SJSA1 (cell line): ENCODE results near the gene GGNBP2. TPM values are rescaled to one million over a fixed set of nuclear protein-coding genes. Genes with fewer than 3 reads are reported as not detected.

Experiments
- DNase-seq, 2 experiments: peaks; one replicate each; pipeline ENCODE4 v3.0.0-alpha.2; 2015 to 2020; ENCODE audit warnings: low spot score in 2 of 2, low read depth in 1 of 2
- H3K27ac ChIP-seq: fragments of 250-450 bp; sonication (Bioruptor Pico); 2 replicates; pipeline ENCODE4 v1.5.1; 2020; ENCODE audit warnings: mild to moderate bottlenecking, moderate library complexity
- H3K27me3 ChIP-seq: fragments of 250-450 bp; sonication (Bioruptor Pico); replicated peaks from 2 replicates; pipeline ENCODE4 v1.5.1; 2020; ENCODE audit warnings: mild to moderate bottlenecking, moderate library complexity
- H3K36me3 ChIP-seq: fragments of 250-450 bp; sonication (Bioruptor Pico); 2 replicates; pipeline ENCODE4 v1.5.1; 2020; ENCODE audit warnings: mild to moderate bottlenecking
- H3K4me1 ChIP-seq: fragments of 250-450 bp; sonication (Bioruptor Pico); replicated peaks from 2 replicates; pipeline ENCODE4 v1.6.1; 2021; ENCODE audit warnings: mild to moderate bottlenecking
- H3K4me3 ChIP-seq: fragments of 250-450 bp; sonication (Bioruptor Pico); 2 replicates; pipeline ENCODE4 v1.5.1; 2020; ENCODE audit warnings: mild to moderate bottlenecking
- H3K9me3 ChIP-seq: fragments of 250-450 bp; sonication (Bioruptor Pico); replicated peaks from 2 replicates; pipeline ENCODE4 v1.5.1; 2020; ENCODE audit warnings: mild to moderate bottlenecking
- total RNA-seq: library from RNA; depleted of rRNA; stranded (reverse); fragments of >200 nt; shearing (Covaris generic); gene quantifications from 2 replicates; pipeline ENCODE4 v1.2.3, GENCODE V29; 2014; rRNA removed

The GGNBP2 gene
- total RNA-seq, 1 experiment from 2014 or later, result 54.0 TPM

DNA sequence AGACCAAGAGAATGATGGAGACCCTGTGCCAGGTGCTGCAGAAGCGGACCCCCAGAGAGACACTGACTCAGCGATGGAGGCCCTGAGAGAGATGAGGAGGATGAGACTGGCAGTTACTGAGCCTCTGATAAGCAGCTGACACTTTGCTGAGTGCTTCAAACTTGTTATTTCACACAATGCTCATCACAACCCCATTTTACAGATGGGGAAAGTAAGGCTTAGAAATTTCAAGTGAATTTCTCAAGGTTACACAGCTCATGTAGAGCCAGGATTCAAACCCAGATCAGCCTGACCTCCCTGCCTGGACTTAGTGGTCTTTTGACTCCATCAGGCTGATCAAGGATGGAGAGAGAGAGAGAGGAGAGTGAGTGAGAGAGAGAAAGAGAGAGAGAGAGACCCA lies 83.9 kb downstream of the GGNBP2 start:
- Histone ChIP-seq H3K4me1 (no peaks in the 10 kb centered on the region), H3K4me3 (no peak overlapping the region), H3K36me3 (no peaks in the 10 kb centered on the region), H3K9me3 (no peaks in the 10 kb centered on the region), H3K27me3 (no peaks in the 10 kb centered on the region), H3K27ac (no peak overlapping the region)
- DNase-seq, result no peak

DNA sequence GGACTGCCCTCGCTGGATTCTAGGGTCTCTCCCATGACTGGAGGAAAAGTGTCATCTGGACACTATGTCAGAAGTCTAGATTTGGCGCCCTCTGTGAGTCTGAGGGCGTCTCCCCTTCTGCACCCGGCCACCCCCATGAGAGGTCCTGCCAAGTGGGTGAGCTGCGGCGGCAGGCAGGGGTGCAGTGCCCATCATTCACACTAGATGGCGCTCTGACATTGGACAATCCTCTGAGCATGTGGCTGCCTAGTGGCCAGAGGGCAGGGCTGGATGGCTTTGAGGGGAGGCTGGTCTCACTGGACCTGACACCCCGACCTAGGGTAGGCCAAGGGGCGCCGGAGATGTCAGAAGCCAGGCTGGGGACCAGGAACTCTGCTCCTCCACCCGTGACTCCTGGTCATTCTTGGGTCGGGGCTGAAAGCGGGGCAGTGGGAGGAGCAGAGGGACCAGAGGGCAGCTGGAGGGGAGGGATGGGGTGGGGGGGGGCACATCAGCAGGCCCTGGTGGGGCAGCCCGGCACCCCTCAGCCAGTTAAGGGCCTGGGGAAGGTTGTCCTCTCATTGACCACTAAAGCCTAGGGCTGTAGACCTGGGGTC lies 84.6 kb downstream of the GGNBP2 start:
- no peaks in the 10 kb centered on the region for H3K9me3 ChIP-seq
- H3K4me1 ChIP-seq, result no peaks in the 10 kb centered on the region
- no peak overlapping the region for H3K4me3 ChIP-seq
- no peaks in the 10 kb centered on the region for H3K36me3 ChIP-seq
- DNase-seq, result peak; percentile 58 to 71
- H3K27me3 ChIP-seq, result 0 out of 2 replicates have a peak, but pooled peaks cover 3% of the 10 kb centered on the region
- no peak overlapping the region for H3K27ac ChIP-seq

DNA sequence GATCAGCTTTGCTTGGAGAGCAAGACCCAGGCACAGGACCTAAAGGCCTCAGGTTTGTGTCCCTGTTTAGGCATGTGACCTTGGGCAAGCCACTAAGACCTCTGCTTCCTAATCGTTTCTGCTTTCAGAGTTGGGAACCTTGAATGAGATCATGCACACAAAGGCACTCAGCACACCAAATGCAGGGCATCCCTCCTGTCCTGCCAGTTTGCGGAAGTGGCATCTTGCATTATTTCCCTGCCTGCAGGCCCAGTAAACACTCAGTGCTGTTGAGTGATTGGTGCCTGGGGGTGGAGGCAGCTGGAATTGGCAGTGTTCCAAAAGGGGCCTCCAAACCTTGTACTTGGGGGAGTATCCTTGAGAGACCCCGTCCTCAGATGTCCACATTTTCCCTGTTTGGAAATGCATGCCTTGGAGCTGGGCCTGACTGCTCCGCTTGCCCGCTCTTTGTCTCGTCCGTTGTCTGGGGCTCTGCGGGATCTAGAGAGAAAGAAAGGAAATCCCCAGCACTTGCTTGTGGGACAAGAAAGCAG lies 85.3 kb downstream of the GGNBP2 start:
- H3K27me3 ChIP-seq, result peaks cover 8% of the 10 kb centered on the region; the same call in 1 of the 2 replicates
- H3K9me3 ChIP-seq, result no peaks in the 10 kb centered on the region
- DNase-seq, result no peak
- H3K4me3 ChIP-seq, result no peak overlapping the region
- H3K27ac ChIP-seq, result no peak overlapping the region
- no peaks in the 10 kb centered on the region for H3K4me1 ChIP-seq
- no peaks in the 10 kb centered on the region for H3K36me3 ChIP-seq

DNA sequence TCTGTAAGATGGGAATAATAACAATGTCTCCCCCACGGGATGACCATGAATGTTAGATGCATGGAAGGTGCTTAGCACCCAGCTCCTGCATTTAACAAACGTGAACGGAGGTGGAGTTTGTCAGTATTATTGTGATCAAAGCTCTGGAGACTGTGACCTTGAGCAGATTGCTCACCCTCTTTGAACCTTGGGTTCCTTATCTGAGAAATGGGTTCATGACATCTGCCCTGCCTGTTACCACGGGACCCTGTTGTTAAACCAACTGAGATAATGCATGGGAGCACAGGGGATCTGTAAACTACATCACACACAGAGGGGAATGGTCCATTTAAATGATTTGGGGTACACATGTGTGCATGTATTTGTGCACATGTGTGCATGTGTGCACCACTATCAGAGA lies 86.3 kb downstream of the GGNBP2 start:
- Histone ChIP-seq H3K27ac (no peak overlapping the region), H3K9me3 (no peaks in the 10 kb centered on the region), H3K4me1 (no peaks in the 10 kb centered on the region), H3K27me3 (peaks cover 10% of the 10 kb centered on the region; the same call in 1 of the 2 replicates), H3K4me3 (no peak overlapping the region), H3K36me3 (no peaks in the 10 kb centered on the region)
- DNase-seq, result no peak

- Histone ChIP-seq H3K27me3 (peaks cover 23% of the 10 kb centered on the region), H3K4me1 (no peaks in the 10 kb centered on the region), H3K9me3 (no peaks in the 10 kb centered on the region), H3K4me3 (no peak overlapping the region), H3K27ac (no peak overlapping the region), H3K36me3 (no peaks in the 10 kb centered on the region)
- no peak for DNase-seq
Observed at GRCh38 chr17:36632916-36633771, 88.4 kb downstream of the GGNBP2 start.

Other genes with a start within 250 kb of the GGNBP2 start
- not detected in 2 replicates for gene TBC1D3G, start 221.0 kb upstream of the GGNBP2 start, total RNA-seq
- not detected in 2 replicates for gene TBC1D3H, start 156.5 kb upstream of the GGNBP2 start, total RNA-seq
- gene ZNHIT3, start 58.2 kb upstream of the GGNBP2 start, total RNA-seq, result 34.5 and 41.7 TPM in 2 replicates
- gene MYO19, start 10.1 kb upstream of the GGNBP2 start, total RNA-seq, result 56.0 and 57.9 TPM in 2 replicates
- gene PIGW, start 9.9 kb upstream of the GGNBP2 start, total RNA-seq, result 3.4 and 9.7 TPM in 2 replicates
- 6.5 and 8.0 TPM in 2 replicates for gene DHRS11, start 47.0 kb downstream of the GGNBP2 start, total RNA-seq
- 8.5 and 12.8 TPM in 2 replicates for gene MRM1, start 56.7 kb downstream of the GGNBP2 start, total RNA-seq